ENCODE data around the gene ASB8. TPM values are rescaled to one million over a fixed set of nuclear protein-coding genes. Genes with fewer than 3 reads are reported as not detected.
"Not testable (repeated sequence)": the region's sequence is repeated elsewhere in the genome, so short reads cannot be mapped to it uniquely, and the experiment has no call there.

Gene ASB8
- total RNA-seq, 2 experiments from 2014 or later: 20.9 to 27.2 TPM

- no peak overlapping the region for H3K4me3 Mint-ChIP-seq
- no peaks in the 10 kb centered on the region for H3K9me3 Mint-ChIP-seq
- H3K27ac Mint-ChIP-seq: no peak overlapping the region
- DNase-seq (no peak), ATAC-seq (no peak)
- ChIA-PET CTCF (interaction anchor here (0.9 to 1.2 kb wide), 2 partner anchors 10 to 37 kb away, joined by 3 to 4 read pairs; no protein-coding TSS in a partner anchor), POLR2A (interaction anchor here (1.2 to 1.9 kb wide), 3 partner anchors 11 to 22 kb away, joined by 3 to 4 read pairs (median 3); partner anchors contain the start of gene SENP1)
- TF ChIP-seq CTCF (IDR thresholded peaks at IDR 0.05): no peak
- intact Hi-C loops (cut with micrococcal nuclease): no loop called here
- no peaks in the 10 kb centered on the region for H3K27me3 Mint-ChIP-seq
- peaks cover 3% of the 10 kb centered on the region for H3K4me1 Mint-ChIP-seq (ENCODE audit: low read depth)
- peaks cover 28% of the 10 kb centered on the region for H3K36me3 Mint-ChIP-seq (ENCODE audit: low read depth)
Measured at GRCh38 chr12:48126953-48127630, 30.2 kb downstream of the ASB8 start.

GRCh38 chr12:48125985-48126384 lies 31.3 kb downstream of the ASB8 start:
- Mint-ChIP-seq H3K27me3 (no peaks in the 10 kb centered on the region), H3K36me3 (ENCODE audit: low read depth) (peaks cover 30% of the 10 kb centered on the region), H3K9me3 (no peaks in the 10 kb centered on the region), H3K4me1 (ENCODE audit: low read depth) (peaks cover 4% of the 10 kb centered on the region), H3K4me3 (no peak overlapping the region), H3K27ac (no peak overlapping the region)
- ATAC-seq: no peak
- ChIA-PET CTCF (no interaction called here), POLR2A (interaction anchor here (0.8 kb wide), 1 partner anchor 9 kb away, joined by 3 read pairs; no protein-coding TSS in a partner anchor)
- no peak for DNase-seq
- no peak for TF ChIP-seq CTCF (IDR thresholded peaks at IDR 0.05)
- intact Hi-C loops (cut with micrococcal nuclease): no loop called here

GRCh38 chr12:48125542-48125941 lies 31.8 kb downstream of the ASB8 start:
- H3K27me3 Mint-ChIP-seq: not testable (repeated sequence)

GRCh38 chr12:48123169-48123568 lies 34.1 kb downstream of the ASB8 start:
- intact Hi-C loops (cut with micrococcal nuclease): no loop called here
- ATAC-seq (no peak), DNase-seq (no peak)
- H3K27ac Mint-ChIP-seq: no peak overlapping the region
- no peak overlapping the region for H3K4me3 Mint-ChIP-seq
- H3K27me3 Mint-ChIP-seq: no peaks in the 10 kb centered on the region
- ChIA-PET CTCF (no interaction called here), POLR2A (no interaction called here)
- no peak for TF ChIP-seq CTCF (IDR thresholded peaks at IDR 0.05)
- H3K9me3 Mint-ChIP-seq: no peaks in the 10 kb centered on the region
- H3K4me1 Mint-ChIP-seq (ENCODE audit: low read depth): peaks cover 14% of the 10 kb centered on the region
- H3K36me3 Mint-ChIP-seq (ENCODE audit: low read depth): peaks cover 24% of the 10 kb centered on the region

More at GRCh38 chr12:48125542-48125941, 31.8 kb downstream of the ASB8 start:
- DNase-seq; H3K9me3 Mint-ChIP-seq; ATAC-seq; CTCF ChIA-PET; intact Hi-C loops (cut with micrococcal nuclease); H3K4me3 Mint-ChIP-seq; H3K4me1 Mint-ChIP-seq (ENCODE audit: low read depth); H3K27ac Mint-ChIP-seq: not testable (repeated sequence)
- peaks cover 29% of the 10 kb centered on the region for H3K36me3 Mint-ChIP-seq (ENCODE audit: low read depth)
- POLR2A ChIA-PET: interaction anchor here (0.8 kb wide), 1 partner anchor 8 kb away, joined by 3 read pairs; no protein-coding TSS in a partner anchor

GRCh38 chr12:48122065-48122834 lies 35.1 kb downstream of the ASB8 start:
- ATAC-seq: no peak
- Mint-ChIP-seq H3K36me3 (ENCODE audit: low read depth) (peaks cover 18% of the 10 kb centered on the region), H3K9me3 (no peaks in the 10 kb centered on the region), H3K4me1 (ENCODE audit: low read depth) (peaks cover 14% of the 10 kb centered on the region), H3K27ac (no peak overlapping the region), H3K4me3 (no peak overlapping the region), H3K27me3 (no peaks in the 10 kb centered on the region)
- no peak for DNase-seq
- intact Hi-C loops (cut with micrococcal nuclease): no loop called here
- ChIA-PET CTCF (no interaction called here), POLR2A (no interaction called here)
- no peak for TF ChIP-seq CTCF (IDR thresholded peaks at IDR 0.05)

All from activated CD8-positive, alpha-beta T cell treated with anti-CD3 and anti-CD28 coated beads for 36 hours (primary cell).